ENCODE measurements around the gene KCNN3.
A peak's percentile ranks its signal among the peaks of the same experiment; 100 is the strongest.

The KCNN3 gene

GRCh38 chr1:154822233-154822632, 47.8 kb downstream of the KCNN3 start:
- DNase-seq (ENCODE audit: low read depth), result no peak
- no peak for TF ChIP-seq CTCF (IDR thresholded peaks at IDR 0.05; ENCODE audit: control insufficient read depth, insufficient read depth, low read depth, low read length, missing control alignments)
- H3K4me3 ChIP-seq (ENCODE audit: control insufficient read depth, low read depth, low read length), result no peak overlapping the region

- H3K4me3 ChIP-seq (ENCODE audit: control insufficient read depth, low read depth, low read length), result no peak overlapping the region
- no peak for DNase-seq (ENCODE audit: low read depth)
- TF ChIP-seq CTCF (IDR thresholded peaks at IDR 0.05; ENCODE audit: control insufficient read depth, insufficient read depth, low read depth, low read length, missing control alignments), result no peak
Observed at GRCh38 chr1:154821083-154821482, 49.0 kb downstream of the KCNN3 start.

GRCh38 chr1:154820646-154821045, 49.4 kb downstream of the KCNN3 start:
- TF ChIP-seq CTCF (IDR thresholded peaks at IDR 0.05; ENCODE audit: control insufficient read depth, insufficient read depth, low read depth, low read length, missing control alignments), result no peak
- no peak overlapping the region for H3K4me3 ChIP-seq (ENCODE audit: control insufficient read depth, low read depth, low read length)

GRCh38 chr1:154819628-154820590, 50.2 kb downstream of the KCNN3 start:
- DNase-seq (ENCODE audit: low read depth), result no peak
- no peak overlapping the region for H3K4me3 ChIP-seq (ENCODE audit: control insufficient read depth, low read depth, low read length)
- TF ChIP-seq CTCF (IDR thresholded peaks at IDR 0.05; ENCODE audit: control insufficient read depth, insufficient read depth, low read depth, low read length, missing control alignments), result peak; percentile 39

More at GRCh38 chr1:154820646-154821045, 49.4 kb downstream of the KCNN3 start:
- DNase-seq (ENCODE audit: low read depth), result no peak

GRCh38 chr1:154818911-154819310, 51.2 kb downstream of the KCNN3 start:
- TF ChIP-seq CTCF (IDR thresholded peaks at IDR 0.05; ENCODE audit: control insufficient read depth, insufficient read depth, low read depth, low read length, missing control alignments), result no peak
- DNase-seq (ENCODE audit: low read depth), result no peak
- H3K4me3 ChIP-seq (ENCODE audit: control insufficient read depth, low read depth, low read length), result no peak overlapping the region

GRCh38 chr1:154816937-154817336, 53.1 kb downstream of the KCNN3 start:
- no peak for TF ChIP-seq CTCF (IDR thresholded peaks at IDR 0.05; ENCODE audit: control insufficient read depth, insufficient read depth, low read depth, low read length, missing control alignments)
- H3K4me3 ChIP-seq (ENCODE audit: control insufficient read depth, low read depth, low read length), result no peak overlapping the region
- DNase-seq (ENCODE audit: low read depth), result no peak

All from AG09309 (cell line).